Measurements from ENCODE around the gene SOX6.

- TF ChIP-seq CTCF (IDR thresholded peaks at IDR 0.05) (no peak), REST (IDR thresholded peaks at IDR 0.05; ENCODE audit: insufficient read depth in 1 of 2, low read depth in 2 of 2, low read length in 1 of 2) (no peak)
Observed at GRCh38 chr11:16382186-16382585, 25.8 kb upstream of the SOX6 start.
